Caco-2 (cell line): Measurements from ENCODE around the gene TMEM132C. TPM values are rescaled to one million over a fixed set of nuclear protein-coding genes. Genes with fewer than 3 reads are reported as not detected.
"Not testable (repeated sequence)": the region's sequence is repeated elsewhere in the genome, so short reads cannot be mapped to it uniquely, and the experiment has no call there.

Experiments
- BruUV-seq: library from RNA; stranded (reverse); fragments of 400-500 nt; replicated peaks from 2 replicates; lab custom pipeline; 2021; lab: Mats Ljungman, UMichigan
- CTCF ChIA-PET: fragments of 300-600 bp; sonication (Branson Sonifier 250); formaldehyde crosslinking; loops from one replicate; lab custom pipeline; 2022; ENCODE audit warnings: antibody characterized with exemption; lab: Charles Lee
- POLR2A ChIA-PET: fragments of 300-600 bp; sonication (Branson Sonifier 250); formaldehyde crosslinking; loops from one replicate; lab custom pipeline; 2022; ENCODE audit warnings: antibody characterized with exemption; lab: Charles Lee
- DNase-seq, 2 experiments: peaks; one replicate each; pipeline versions ENCODE4 v3.0.0 to v3.0.0-alpha.2; 2020 to 2022
- H3K27me3 ChIP-seq: replicated peaks from 2 replicates; pipeline ENCODE4 v1.6.0; 2011; ENCODE audit warnings: low read length; ENCODE audit not compliant: control insufficient read depth, insufficient read depth
- H3K36me3 ChIP-seq: 2 replicates; pipeline ENCODE4 v1.5.1; 2011; ENCODE audit warnings: low read length; ENCODE audit not compliant: control insufficient read depth, insufficient read depth
- H3K4me1 ChIP-seq: fragments of 250-450 bp; sonication (Bioruptor Pico); 2 replicates; pipeline ENCODE4 v1.5.1; 2020; ENCODE audit warnings: mild to moderate bottlenecking
- H3K4me3 ChIP-seq: 2 replicates; pipeline ENCODE4 v1.5.1; 2011; ENCODE audit warnings: low read depth, mild to moderate bottlenecking, control low read depth, low read length
- H3K9me3 ChIP-seq: fragments of 250-450 bp; sonication (Bioruptor Pico); 2 replicates; pipeline ENCODE4 v1.5.1; 2020; ENCODE audit warnings: mild to moderate bottlenecking, moderate library complexity
- H3K27ac Mint-ChIP-seq: one replicate; pipeline ENCODE4 v1.8.0; 2022; ENCODE audit warnings: mixed read lengths; ENCODE audit not compliant: unreplicated experiment
- H3K27me3 Mint-ChIP-seq: one replicate; pipeline ENCODE4 v1.8.0; 2022; ENCODE audit warnings: mixed read lengths; ENCODE audit not compliant: insufficient read depth, unreplicated experiment
- H3K36me3 Mint-ChIP-seq: one replicate; pipeline ENCODE4 v1.8.0; 2022; ENCODE audit warnings: mild to moderate bottlenecking, mixed read lengths; ENCODE audit not compliant: insufficient read depth, unreplicated experiment
- H3K4me1 Mint-ChIP-seq: one replicate; pipeline ENCODE4 v1.8.0; 2022; ENCODE audit warnings: low read depth, mixed read lengths; ENCODE audit not compliant: unreplicated experiment
- H3K4me3 Mint-ChIP-seq: one replicate; pipeline ENCODE4 v1.8.0; 2022; ENCODE audit warnings: mild to moderate bottlenecking, moderate library complexity, mixed read lengths; ENCODE audit not compliant: unreplicated experiment
- H3K9me3 Mint-ChIP-seq: one replicate; pipeline ENCODE4 v1.8.0; 2022; ENCODE audit warnings: mixed read lengths; ENCODE audit not compliant: unreplicated experiment
- CTCF ChIP-seq, 2 experiments: fragments of 200-600 bp in 1 of 2; IDR thresholded peaks; 1 replicate in 1 of 2; 2 replicates in 1 of 2; pipeline versions ENCODE4 v1.5.1 to v1.8.0; 2011 to 2022; ENCODE audit warnings: antibody characterized with exemption in 1 of 2, control low read depth in 1 of 2, inconsistent platforms in 1 of 2, low read depth in 1 of 2, low read length in 1 of 2, mild to moderate bottlenecking in 1 of 2, moderate library complexity in 1 of 2; ENCODE audit not compliant: insufficient read depth in 1 of 2, severe bottlenecking in 1 of 2, unreplicated experiment in 1 of 2
- intact Hi-C: fragments of 100-400 bp; cut with micrococcal nuclease; formaldehyde crosslinking; loops from one replicate; pipeline ENCODE4 v1.10.0; 2022; ENCODE audit not compliant: unreplicated experiment
- total RNA-seq: library from RNA; stranded (reverse); gene quantifications from 2 replicates; pipeline ENCODE4 v1.2.3, GENCODE V29; 2022

The TMEM132C gene
- total RNA-seq, 1 experiment from 2014 or later, result not detected

- ChIA-PET POLR2A (no interaction called here), CTCF (no interaction called here)
- H3K4me1 Mint-ChIP-seq, result no peaks in the 10 kb centered on the region
Observed at GRCh38 chr12:128595609-128596008, 328.6 kb downstream of the TMEM132C start.

GRCh38 chr12:128600886-128601285 is 333.9 kb downstream of the TMEM132C start:
- no peaks in the 10 kb centered on the region for H3K4me1 Mint-ChIP-seq
- no peak overlapping the region for H3K4me3 Mint-ChIP-seq
- no TSS peak for BruUV-seq
- Histone ChIP-seq H3K36me3 (no peaks in the 10 kb centered on the region), H3K27me3 (no peaks in the 10 kb centered on the region), H3K4me3 (no peak overlapping the region), H3K9me3 (no peaks in the 10 kb centered on the region), H3K4me1 (no peaks in the 10 kb centered on the region)
- no peak for DNase-seq
- H3K36me3 Mint-ChIP-seq, result no peaks in the 10 kb centered on the region
- no peak for TF ChIP-seq CTCF (IDR thresholded peaks at IDR 0.05; ENCODE audit: insufficient read depth in 1 of 2, low read depth in 1 of 2, low read length in 1 of 2, severe bottlenecking in 1 of 2, unreplicated experiment in 1 of 2)
- no peak overlapping the region for H3K27ac Mint-ChIP-seq
- POLR2A ChIA-PET, result no interaction called here
- CTCF ChIA-PET, result no interaction called here
- peaks cover 10% of the 10 kb centered on the region for H3K9me3 Mint-ChIP-seq
- intact Hi-C loops, result no loop called here
- no peaks in the 10 kb centered on the region for H3K27me3 Mint-ChIP-seq

More at GRCh38 chr12:128595609-128596008, 328.6 kb downstream of the TMEM132C start:
- no peak for TF ChIP-seq CTCF (IDR thresholded peaks at IDR 0.05; ENCODE audit: insufficient read depth in 1 of 2, low read depth in 1 of 2, low read length in 1 of 2, severe bottlenecking in 1 of 2, unreplicated experiment in 1 of 2)
- no peaks in the 10 kb centered on the region for H3K9me3 ChIP-seq
- H3K36me3 ChIP-seq, result no peaks in the 10 kb centered on the region
- no peak overlapping the region for H3K4me3 Mint-ChIP-seq
- peaks cover 4% of the 10 kb centered on the region for H3K27me3 Mint-ChIP-seq
- DNase-seq, result no peak
- H3K4me3 ChIP-seq, result no peak overlapping the region
- H3K4me1 ChIP-seq, result no peaks in the 10 kb centered on the region
- no peaks in the 10 kb centered on the region for H3K27me3 ChIP-seq
- intact Hi-C loops, result no loop called here
- BruUV-seq, result no TSS peak
- H3K27ac Mint-ChIP-seq, result no peak overlapping the region
- peaks cover 10% of the 10 kb centered on the region for H3K9me3 Mint-ChIP-seq
- no peaks in the 10 kb centered on the region for H3K36me3 Mint-ChIP-seq

- intact Hi-C loops, result no loop called here
- H3K9me3 ChIP-seq, result no peaks in the 10 kb centered on the region
- H3K4me3 Mint-ChIP-seq, result no peak overlapping the region
- H3K27me3 Mint-ChIP-seq, result no peaks in the 10 kb centered on the region
- no TSS peak for BruUV-seq
- no peaks in the 10 kb centered on the region for H3K36me3 Mint-ChIP-seq
- H3K27ac Mint-ChIP-seq, result no peak overlapping the region
- no peak for DNase-seq
- POLR2A ChIA-PET, result no interaction called here
- no peak for TF ChIP-seq CTCF (IDR thresholded peaks at IDR 0.05; ENCODE audit: insufficient read depth in 1 of 2, low read depth in 1 of 2, low read length in 1 of 2, severe bottlenecking in 1 of 2, unreplicated experiment in 1 of 2)
- H3K4me1 Mint-ChIP-seq, result no peaks in the 10 kb centered on the region
- no peaks in the 10 kb centered on the region for H3K36me3 ChIP-seq
- no peaks in the 10 kb centered on the region for H3K27me3 ChIP-seq
- CTCF ChIA-PET, result no interaction called here
- no peaks in the 10 kb centered on the region for H3K4me1 ChIP-seq
- H3K9me3 Mint-ChIP-seq, result no peaks in the 10 kb centered on the region
- H3K4me3 ChIP-seq, result no peak overlapping the region
Observed at GRCh38 chr12:128603573-128604115, 336.7 kb downstream of the TMEM132C start.

- POLR2A ChIA-PET, H3K36me3 ChIP-seq, H3K9me3 Mint-ChIP-seq, H3K27me3 ChIP-seq, H3K4me1 ChIP-seq, intact Hi-C loops, CTCF ChIA-PET, H3K4me1 Mint-ChIP-seq, BruUV-seq, H3K9me3 ChIP-seq, H3K27me3 Mint-ChIP-seq, H3K27ac Mint-ChIP-seq, H3K4me3 Mint-ChIP-seq, H3K36me3 Mint-ChIP-seq, H3K4me3 ChIP-seq, DNase-seq: not testable (repeated sequence)
Observed at GRCh38 chr12:128604219-128604618, 337.2 kb downstream of the TMEM132C start.
